Right lobe of liver (tissue), 4 donors: ENCODE data around the gene ITPKC.
"Not testable (repeated sequence)": the region's sequence is repeated elsewhere in the genome, so short reads cannot be mapped to it uniquely, and the experiment has no call there.

Source experiments
- CTCF ChIP-seq, 4 donors: fragments of 200-600 bp in 3 of 4; fragments of 450-650 bp in 1 of 4; IDR thresholded peaks; one replicate each; pipeline versions ENCODE4 v1.5.1 to v1.8.0; 2016 to 2022; ENCODE audit warnings: antibody characterized with exemption in 4 of 4, mild to moderate bottlenecking in 2 of 4
- POLR2A ChIP-seq: fragments of 450-650 bp; IDR thresholded peaks from one replicate; pipeline ENCODE4 v1.6.1; 2017; ENCODE audit warnings: antibody characterized with exemption, mild to moderate bottlenecking
- donor health status: DM: no; HTN: no; CAD: no.
- donor health status: DM: no; HTN: no; CAD: no.
- donor health status: DM: no; HTN: yes; CAD: no.

- TF ChIP-seq CTCF (IDR thresholded peaks at IDR 0.05); POLR2A: not testable (repeated sequence)
Measured at GRCh38 chr19:40784146-40784545, 67.2 kb downstream of the ITPKC start.
